ENCODE data around the gene PNMA8B.

DNA sequence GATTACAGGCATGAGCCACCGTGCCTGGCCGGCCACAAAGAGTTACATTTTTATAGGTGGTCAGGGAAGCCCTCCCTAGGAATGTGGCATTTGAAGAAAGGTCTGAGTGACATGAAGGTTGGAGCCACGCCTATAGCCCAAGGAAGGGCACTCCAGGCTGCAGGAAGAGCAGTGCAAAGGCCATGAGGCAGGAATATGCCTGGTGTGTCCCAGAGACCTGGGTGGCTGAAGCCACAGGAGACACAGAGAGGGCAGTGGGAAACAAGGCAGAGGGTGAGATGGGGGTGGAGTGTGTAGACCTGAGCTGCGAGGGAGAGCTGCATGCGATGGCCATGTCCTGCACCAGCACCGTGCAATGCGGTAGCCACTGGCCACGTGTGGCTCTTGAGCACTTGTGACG, 4.9 kb downstream of the PNMA8B start:
- TF ChIP-seq POLR2A (IDR thresholded peaks at IDR 0.05; ENCODE audit: low read length) (no peak), GATA1 (IDR thresholded peaks at IDR 0.05; ENCODE audit: low read depth, low read length) (no peak)
